Dedifferentiated amniotic fluid mesenchymal stem cell (primary cell): Measurements from ENCODE around the gene ACAD11.

Source experiments
- DNase-seq: peaks from one replicate; pipeline ENCODE4 v3.0.0-alpha.2; 2016; ENCODE audit errors: extremely low spot score

The ACAD11 gene

DNA sequence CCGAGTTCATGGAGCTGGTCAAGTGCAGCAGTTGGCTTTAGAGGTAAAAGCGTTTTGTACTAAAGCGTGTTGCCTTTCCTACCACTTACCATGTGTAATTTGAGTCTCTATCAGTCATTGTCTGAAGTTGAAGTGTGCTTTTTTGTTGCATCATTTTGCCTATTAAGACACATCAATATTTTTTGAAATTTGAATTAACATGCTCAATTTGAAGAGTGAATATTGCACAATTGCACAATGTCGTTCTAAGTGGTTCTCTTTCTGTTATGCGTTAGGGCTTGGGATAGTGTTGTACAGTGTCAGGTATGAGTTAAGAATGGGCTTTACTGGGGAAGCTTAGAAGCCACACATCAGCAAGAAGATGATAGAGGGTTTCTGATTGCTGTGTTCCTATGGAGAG, 146.6 kb downstream of the ACAD11 start:
- no peak for DNase-seq

DNA sequence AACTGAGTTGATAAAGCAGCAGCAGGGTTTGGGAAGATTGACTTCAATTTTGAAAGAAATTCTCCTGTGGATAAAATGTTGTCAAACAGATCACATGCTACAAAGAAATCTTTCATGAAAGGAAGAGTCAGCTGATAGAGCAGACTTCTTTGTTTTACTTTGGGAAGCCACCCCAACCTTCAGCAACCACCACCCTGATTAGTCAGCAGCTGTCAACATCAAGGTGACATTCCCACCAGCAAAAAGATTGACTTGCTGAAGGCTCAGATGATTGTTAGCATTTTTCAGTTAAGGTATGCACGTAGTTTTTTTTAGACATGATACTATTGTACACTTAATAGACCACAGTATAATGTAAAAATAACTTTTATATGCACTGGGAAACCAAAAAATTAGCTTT, 150.1 kb downstream of the ACAD11 start:
- no peak for DNase-seq

DNA sequence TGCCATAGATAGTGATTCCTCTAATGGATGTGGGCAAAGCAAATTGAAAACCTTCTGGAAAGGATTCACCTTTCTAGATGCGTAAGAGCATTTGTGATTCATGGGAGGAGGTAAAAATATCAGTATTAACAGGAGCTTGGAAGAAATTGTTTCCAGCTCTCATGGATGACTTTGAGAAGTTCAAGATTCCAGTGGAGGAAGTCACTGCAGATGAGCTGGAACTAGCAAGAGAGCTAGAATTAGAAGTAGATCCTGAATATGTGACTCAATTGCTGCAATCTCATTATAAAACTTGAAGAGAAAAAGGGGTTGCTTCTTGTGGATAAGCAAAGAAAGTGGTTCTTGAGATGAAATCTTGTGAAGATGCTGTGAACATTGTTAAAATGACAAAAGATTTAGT, 150.5 kb downstream of the ACAD11 start:
- DNase-seq, result no peak
